ENCODE measurements around the gene AHNAK2. TPM values are rescaled to one million over a fixed set of nuclear protein-coding genes. Genes with fewer than 3 reads are reported as not detected.
A peak's percentile ranks its signal among the peaks of the same experiment; 100 is the strongest.

AHNAK2 gene
- total and polyA plus RNA-seq, 2 donors (not counting 1 experiment from before 2014, with no cell fraction given): not detected

DNA sequence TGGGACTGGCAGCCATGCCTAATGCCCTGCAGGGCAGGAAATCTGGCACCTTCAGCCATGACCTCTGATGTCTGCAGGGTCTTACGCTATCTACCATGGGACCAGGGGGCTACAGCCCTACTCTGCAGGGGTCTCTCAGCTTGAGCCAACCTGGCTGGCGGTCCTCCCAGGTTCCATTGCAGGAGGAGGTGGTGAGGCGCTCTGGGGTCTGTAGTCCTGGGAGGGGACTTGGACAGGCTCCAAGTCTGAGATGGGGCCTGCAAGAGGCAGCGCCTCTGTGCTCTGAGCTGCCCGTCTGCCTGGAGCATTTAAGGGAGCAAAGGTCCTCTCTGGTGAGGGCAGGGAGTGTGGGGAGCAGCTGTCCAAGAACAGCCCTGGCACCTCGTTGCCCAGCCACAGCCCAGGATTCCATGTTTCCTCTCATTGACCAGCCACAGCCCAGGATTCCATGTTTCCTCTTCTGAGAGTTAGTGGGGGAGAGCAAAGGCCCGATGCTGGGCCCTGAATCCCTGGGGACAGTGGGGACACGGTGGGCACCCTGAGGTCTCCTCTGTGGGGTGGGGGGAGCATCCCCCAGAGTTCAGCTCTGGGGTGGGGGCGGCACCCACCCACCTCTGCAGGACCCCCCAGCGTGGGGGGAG lies 52.8 kb downstream of the AHNAK2 start:
- peak overlapping the region; percentile 84 for H3K27ac Mint-ChIP-seq

More for the DNA sequence above, 52.8 kb downstream of the AHNAK2 start:
- peak overlapping the region; percentile 53 to 74 (median 65) for H3K4me3 ChIP-seq (ENCODE audit: control extremely low read depth in 1 of 5, extremely low read depth in 1 of 5, insufficient read depth in 1 of 5, low read depth in 2 of 5, low read length in 4 of 5)
- H3K4me3 Mint-ChIP-seq: peak overlapping the region; percentile 86
- ChIA-PET POLR2A (interaction anchor here (0.6 to 1.1 kb wide), 3 partner anchors 28 to 140 kb away, joined by 3 to 4 read pairs (median 3); partner anchors contain the start of gene GPR132), CTCF (interaction anchor here (0.6 to 2.3 kb wide), 7 partner anchors 8 to 157 kb away, joined by 3 to 9 read pairs (median 4); no protein-coding TSS in a partner anchor)
- H3K4me1 Mint-ChIP-seq: peaks cover 71% of the 10 kb centered on the region
- no peak for TF ChIP-seq EZH2 (IDR thresholded peaks at IDR 0.05; ENCODE audit: borderline replicate concordance, insufficient read depth, low read depth, low read length, poor library complexity, severe bottlenecking)
- TF ChIP-seq, protein P1, sequence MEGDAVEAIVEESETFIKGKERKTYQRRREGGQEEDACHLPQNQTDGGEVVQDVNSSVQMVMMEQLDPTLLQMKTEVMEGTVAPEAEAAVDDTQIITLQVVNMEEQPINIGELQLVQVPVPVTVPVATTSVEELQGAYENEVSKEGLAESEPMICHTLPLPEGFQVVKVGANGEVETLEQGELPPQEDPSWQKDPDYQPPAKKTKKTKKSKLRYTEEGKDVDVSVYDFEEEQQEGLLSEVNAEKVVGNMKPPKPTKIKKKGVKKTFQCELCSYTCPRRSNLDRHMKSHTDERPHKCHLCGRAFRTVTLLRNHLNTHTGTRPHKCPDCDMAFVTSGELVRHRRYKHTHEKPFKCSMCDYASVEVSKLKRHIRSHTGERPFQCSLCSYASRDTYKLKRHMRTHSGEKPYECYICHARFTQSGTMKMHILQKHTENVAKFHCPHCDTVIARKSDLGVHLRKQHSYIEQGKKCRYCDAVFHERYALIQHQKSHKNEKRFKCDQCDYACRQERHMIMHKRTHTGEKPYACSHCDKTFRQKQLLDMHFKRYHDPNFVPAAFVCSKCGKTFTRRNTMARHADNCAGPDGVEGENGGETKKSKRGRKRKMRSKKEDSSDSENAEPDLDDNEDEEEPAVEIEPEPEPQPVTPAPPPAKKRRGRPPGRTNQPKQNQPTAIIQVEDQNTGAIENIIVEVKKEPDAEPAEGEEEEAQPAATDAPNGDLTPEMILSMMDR (IDR thresholded peaks at IDR 0.05): no peak
- peak overlapping the region; percentile 57 for H2AFZ ChIP-seq (ENCODE audit: insufficient read depth, low read depth, low read length, poor library complexity, severe bottlenecking)
- H3K27ac ChIP-seq (ENCODE audit: low read length in 2 of 2): peak overlapping the region; percentile 81 to 84
- peaks cover 52 to 60% of the 10 kb centered on the region in 2 donors for H3K4me1 ChIP-seq (ENCODE audit: control insufficient read depth in 2 of 2, insufficient read depth in 2 of 2, low read length in 2 of 2)
- H3K9me3 Mint-ChIP-seq (ENCODE audit: insufficient read depth): no peaks in the 10 kb centered on the region
- no peaks in the 10 kb centered on the region for H3K27me3 Mint-ChIP-seq
- H3K9ac ChIP-seq (ENCODE audit: low read length): peak overlapping the region; percentile 73
- 9% methylated on average over 7 of the region's 10 CpGs for WGBS (ENCODE audit: insufficient coverage)
- peaks cover 34% of the 10 kb centered on the region for H4K20me1 ChIP-seq (ENCODE audit: control insufficient read depth, insufficient read depth, low read length, poor library complexity, severe bottlenecking)
- intact Hi-C loops (cut with micrococcal nuclease): no loop called here
- H3K27me3 ChIP-seq (replicated peaks in 1 of 4; ENCODE audit: control extremely low read depth in 1 of 4, control insufficient read depth in 3 of 4, insufficient read depth in 4 of 4, low read length in 3 of 4): no peaks in the 10 kb centered on the region
- H3K9me3 ChIP-seq (ENCODE audit: control extremely low read depth in 1 of 3, control insufficient read depth in 2 of 3, insufficient read depth in 1 of 3, low read length in 2 of 3): peaks cover 0 to 11% (median 0%) of the 10 kb centered on the region in 3 donors
- peak overlapping the region; percentile 97 for H3K4me2 ChIP-seq (replicated peaks; ENCODE audit: low read depth, low read length, poor library complexity, severe bottlenecking)
- H3K36me3 ChIP-seq (replicated peaks in 1 of 2; ENCODE audit: control extremely low read depth in 1 of 2, control insufficient read depth in 1 of 2, extremely low read depth in 1 of 2, insufficient read depth in 2 of 2, low read length in 1 of 2): peaks cover 0 to 29% of the 10 kb centered on the region in 2 experiments
- peaks cover 42% of the 10 kb centered on the region for H3K79me2 ChIP-seq (ENCODE audit: control insufficient read depth, insufficient read depth, low read length)
- ATAC-seq (ENCODE audit: low read depth): no peak
- DNase-seq: peak; percentile 34
